B cell (primary cell): ENCODE measurements around the gene STAP1. TPM values are rescaled to one million over a fixed set of nuclear protein-coding genes. Genes with fewer than 3 reads are reported as not detected.
A peak's percentile ranks its signal among the peaks of the same experiment; 100 is the strongest.

ENCODE experiments used
- ATAC-seq: fragments of 200-7000 bp; cut with Tn5 transposase; one replicate; pipeline ENCODE4 v1.10.0; 2021; ENCODE audit warnings: low read depth, mild to moderate bottlenecking, moderate number of reproducible peaks, moderate library complexity
- CTCF ChIA-PET: fragments of 350-600 bp; sonication (Branson Sonifier 250); formaldehyde crosslinking; loops from one replicate; lab custom pipeline; 2021; ENCODE audit warnings: antibody characterized with exemption, inconsistent platforms; lab: Charles Lee
- POLR2A ChIA-PET: fragments of 350-600 bp; sonication (Branson Sonifier 250); formaldehyde crosslinking; loops from one replicate; lab custom pipeline; 2021; ENCODE audit warnings: antibody characterized with exemption; lab: Charles Lee
- DNase-seq: peaks from one replicate; pipeline ENCODE4 v3.0.0; 2013
- H2AFZ ChIP-seq: 2 replicates; pipeline ENCODE4 v1.6.1; 2012; ENCODE audit warnings: mild to moderate bottlenecking, low read depth, low read length; ENCODE audit not compliant: insufficient read depth, poor library complexity, severe bottlenecking
- H3K27ac ChIP-seq, 2 donors: 1 replicate in 1 of 2; 2 replicates in 1 of 2; pipeline ENCODE4 v1.5.1; 2012 to 2013; ENCODE audit warnings: low read length in 2 of 2, mild to moderate bottlenecking in 2 of 2, moderate library complexity in 1 of 2
- H3K27me3 ChIP-seq, 4 experiments: fragments of 200-600 bp in 1 of 4; sonication (generic) in 1 of 4; replicated peaks in 1 of 4; 1 replicate in 2 of 4; 2 replicates in 2 of 4; pipeline versions ENCODE4 v1.6.1 to v1.7.0; 2013 to 2016; ENCODE audit warnings: low read length in 3 of 4, mild to moderate bottlenecking in 2 of 4, mixed read lengths in 1 of 4, moderate library complexity in 1 of 4; ENCODE audit not compliant: insufficient read depth in 4 of 4, control insufficient read depth in 3 of 4; ENCODE audit errors: control extremely low read depth in 1 of 4
- H3K36me3 ChIP-seq, 2 experiments: replicated peaks in 1 of 2; 1 replicate in 1 of 2; 2 replicates in 1 of 2; pipeline versions ENCODE4 v1.6.1 to v1.7.1; 2013; ENCODE audit warnings: low read length in 1 of 2; ENCODE audit not compliant: insufficient read depth in 2 of 2, control insufficient read depth in 1 of 2; ENCODE audit errors: control extremely low read depth in 1 of 2, extremely low read depth in 1 of 2
- H3K4me1 ChIP-seq, 2 donors: fragments of 200-600 bp in 1 of 2; sonication (generic) in 1 of 2; 1 replicate in 1 of 2; 2 replicates in 1 of 2; pipeline versions ENCODE4 v1.5.1 to v1.6.1; 2013 to 2017; ENCODE audit warnings: low read length in 2 of 2; ENCODE audit not compliant: control insufficient read depth in 2 of 2, insufficient read depth in 2 of 2
- H3K4me2 ChIP-seq: replicated peaks from 2 replicates; pipeline ENCODE3; 2012; ENCODE audit warnings: mild to moderate bottlenecking, low read depth, low read length; ENCODE audit not compliant: poor library complexity, severe bottlenecking
- H3K4me3 ChIP-seq, 5 experiments: fragments of 200-600 bp in 1 of 5; sonication (generic) in 1 of 5; 1 replicate in 3 of 5; 2 replicates in 2 of 5; pipeline versions ENCODE4 v1.5.1 to v1.7.0; 2011 to 2016; ENCODE audit warnings: low read length in 4 of 5, mild to moderate bottlenecking in 4 of 5, low read depth in 2 of 5, control low read depth in 1 of 5, moderate library complexity in 1 of 5; ENCODE audit not compliant: insufficient read depth in 1 of 5; ENCODE audit errors: control extremely low read depth in 1 of 5, extremely low read depth in 1 of 5
- H3K79me2 ChIP-seq: fragments of 200-600 bp; sonication (generic); one replicate; pipeline ENCODE4 v1.6.0; 2016; ENCODE audit warnings: low read length; ENCODE audit not compliant: control insufficient read depth, insufficient read depth
- H3K9ac ChIP-seq: fragments of 200-600 bp; sonication (generic); 2 replicates; pipeline ENCODE4 v1.6.1; 2017; ENCODE audit warnings: mild to moderate bottlenecking, low read length, moderate library complexity
- H3K9me3 ChIP-seq, 3 donors: one replicate each; pipeline versions ENCODE4 v1.6.1 to v1.7.1; 2013; ENCODE audit warnings: low read length in 2 of 3; ENCODE audit not compliant: control insufficient read depth in 2 of 3, insufficient read depth in 1 of 3; ENCODE audit errors: control extremely low read depth in 1 of 3
- H4K20me1 ChIP-seq: 2 replicates; pipeline ENCODE4 v1.6.0; 2012; ENCODE audit warnings: mild to moderate bottlenecking, low read length; ENCODE audit not compliant: insufficient read depth, control insufficient read depth, poor library complexity, severe bottlenecking
- H3K27ac Mint-ChIP-seq: one replicate; pipeline ENCODE4 v1.8.0; 2021; ENCODE audit warnings: mixed read lengths
- H3K27me3 Mint-ChIP-seq: one replicate; pipeline ENCODE4 v1.8.0; 2021; ENCODE audit warnings: mixed read lengths
- H3K4me1 Mint-ChIP-seq: one replicate; pipeline ENCODE4 v1.8.0; 2021; ENCODE audit warnings: mixed read lengths
- H3K4me3 Mint-ChIP-seq: one replicate; pipeline ENCODE4 v1.8.0; 2021; ENCODE audit warnings: mixed read lengths
- H3K9me3 Mint-ChIP-seq: one replicate; pipeline ENCODE4 v1.8.0; 2022; ENCODE audit warnings: mixed read lengths; ENCODE audit not compliant: insufficient read depth
- EZH2 ChIP-seq: IDR thresholded peaks from 2 replicates; pipeline ENCODE4 v1.6.1; 2012; ENCODE audit warnings: borderline replicate concordance, low read depth, mild to moderate bottlenecking, moderate library complexity, low read length; ENCODE audit not compliant: insufficient read depth, poor library complexity, severe bottlenecking
- WGBS: methylation state at CpG from one replicate; pipeline ENCODE4 v1.1.5; 2013; ENCODE audit warnings: missing lambda C conversion rate; ENCODE audit not compliant: insufficient coverage; 5-methylcytosine and 5-hydroxymethylcytosine counted together
- intact Hi-C: fragments of 100-400 bp; cut with micrococcal nuclease; formaldehyde crosslinking; loops from one replicate; pipeline ENCODE4 v1.10.0; 2022
- polyA plus RNA-seq: library from polyadenylated mRNA; depleted of rRNA; stranded (reverse); fragments of >200 nt; gene quantifications from 2 replicates; pipeline ENCODE4 v1.2.3, GENCODE V29; 2012
- total RNA-seq, 2 donors: library from RNA; stranded (reverse); fragments of 120-200 nt in 1 of 2; gene quantifications; 1 replicate in 1 of 2; 2 replicates in 1 of 2; pipeline versions ENCODE4 v1.2.3 to v1.2.4, GENCODE V29; 2013 to 2022
- TF ChIP-seq, protein P1 (sequence below): fragments of 200-600 bp; IDR thresholded peaks from one replicate; pipeline ENCODE4 v1.8.0; 2022; ENCODE audit warnings: antibody characterized with exemption, mild to moderate bottlenecking

Gene STAP1
- total and polyA plus RNA-seq, 2 donors (not counting 1 experiment from before 2014, with no cell fraction given) = 52.6 to 63.0 TPM

DNA sequence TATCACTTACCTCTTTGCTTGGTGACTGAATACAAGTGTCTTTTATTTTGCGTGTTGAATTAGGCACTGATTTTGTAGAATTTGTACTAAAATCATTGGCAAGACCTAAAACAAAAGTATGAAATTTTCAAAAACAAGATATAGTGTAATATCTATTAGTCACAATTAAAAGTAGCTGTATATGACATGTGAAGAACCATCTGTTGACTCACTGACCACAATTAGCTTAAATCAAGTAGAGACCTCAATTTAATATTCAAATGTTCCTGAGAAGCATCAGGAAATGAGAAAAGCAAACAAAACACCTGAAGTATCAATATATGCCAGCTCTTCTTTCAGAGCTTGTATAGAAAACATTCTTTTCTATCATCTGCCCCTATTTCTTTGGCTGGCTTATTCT lies 18.7 kb upstream of the STAP1 start:
- TF ChIP-seq, protein P1, sequence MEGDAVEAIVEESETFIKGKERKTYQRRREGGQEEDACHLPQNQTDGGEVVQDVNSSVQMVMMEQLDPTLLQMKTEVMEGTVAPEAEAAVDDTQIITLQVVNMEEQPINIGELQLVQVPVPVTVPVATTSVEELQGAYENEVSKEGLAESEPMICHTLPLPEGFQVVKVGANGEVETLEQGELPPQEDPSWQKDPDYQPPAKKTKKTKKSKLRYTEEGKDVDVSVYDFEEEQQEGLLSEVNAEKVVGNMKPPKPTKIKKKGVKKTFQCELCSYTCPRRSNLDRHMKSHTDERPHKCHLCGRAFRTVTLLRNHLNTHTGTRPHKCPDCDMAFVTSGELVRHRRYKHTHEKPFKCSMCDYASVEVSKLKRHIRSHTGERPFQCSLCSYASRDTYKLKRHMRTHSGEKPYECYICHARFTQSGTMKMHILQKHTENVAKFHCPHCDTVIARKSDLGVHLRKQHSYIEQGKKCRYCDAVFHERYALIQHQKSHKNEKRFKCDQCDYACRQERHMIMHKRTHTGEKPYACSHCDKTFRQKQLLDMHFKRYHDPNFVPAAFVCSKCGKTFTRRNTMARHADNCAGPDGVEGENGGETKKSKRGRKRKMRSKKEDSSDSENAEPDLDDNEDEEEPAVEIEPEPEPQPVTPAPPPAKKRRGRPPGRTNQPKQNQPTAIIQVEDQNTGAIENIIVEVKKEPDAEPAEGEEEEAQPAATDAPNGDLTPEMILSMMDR = no peak
- no peak for TF ChIP-seq EZH2
- Mint-ChIP-seq H3K9me3 (no peaks in the 10 kb centered on the region), H3K4me1 (peaks cover 30% of the 10 kb centered on the region), H3K4me3 (no peak overlapping the region), H3K27ac (no peak overlapping the region), H3K27me3 (no peaks in the 10 kb centered on the region)
- Histone ChIP-seq H3K9ac (no peak overlapping the region), H2AFZ (no peak overlapping the region), H3K79me2 (peaks cover 39% of the 10 kb centered on the region), H4K20me1 (peaks cover 6% of the 10 kb centered on the region), H3K9me3 (no peaks in the 10 kb centered on the region), H3K27ac (no peak overlapping the region), H3K4me2 (no peak overlapping the region), H3K27me3 (no peaks in the 10 kb centered on the region), H3K4me1 (peaks cover 9 to 12% of the 10 kb centered on the region in 2 donors), H3K4me3 (no peak overlapping the region), H3K36me3 (peaks cover 11 to 64% of the 10 kb centered on the region in 2 experiments)
- intact Hi-C loops = no loop called here
- ATAC-seq = no peak
- CTCF ChIA-PET = no interaction called here
- no CpG with 5 or more reads among the region's 1 CpG for WGBS
- DNase-seq = no peak
- POLR2A ChIA-PET = no interaction called here

DNA sequence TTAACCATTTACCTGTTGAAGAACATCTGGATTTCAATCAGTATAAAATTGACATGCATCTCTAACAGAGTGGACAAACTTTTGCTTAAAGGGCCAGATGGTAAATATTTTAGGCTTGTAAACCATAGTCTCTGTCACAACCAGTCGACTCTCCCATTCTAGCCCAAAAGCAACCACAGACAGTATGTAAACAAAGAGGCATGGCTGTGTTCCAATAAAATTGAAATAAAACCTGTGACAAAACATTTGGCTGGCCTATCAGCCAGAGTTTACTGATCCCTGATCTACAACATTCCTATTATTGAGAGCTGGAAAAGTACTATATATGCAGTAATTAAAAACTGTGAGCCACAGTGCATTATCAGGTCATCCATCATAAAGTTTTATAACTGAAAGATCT lies 16.5 kb upstream of the STAP1 start:
- H3K36me3 ChIP-seq = peaks cover 11 to 47% of the 10 kb centered on the region in 2 experiments
- WGBS = no CpG with 5 or more reads among the region's 1 CpG
- DNase-seq (no peak), ATAC-seq (no peak)
- Mint-ChIP-seq H3K27ac (no peak overlapping the region), H3K4me1 (peaks cover 41% of the 10 kb centered on the region), H3K4me3 (no peak overlapping the region), H3K9me3 (no peaks in the 10 kb centered on the region), H3K27me3 (no peaks in the 10 kb centered on the region)
- no peaks in the 10 kb centered on the region for H3K9me3 ChIP-seq
- H3K4me3 ChIP-seq = no peak overlapping the region
- H3K4me1 ChIP-seq = peaks cover 9 to 16% of the 10 kb centered on the region in 2 donors
- intact Hi-C loops = no loop called here
- no peaks in the 10 kb centered on the region for H4K20me1 ChIP-seq
- H3K27me3 ChIP-seq = no peaks in the 10 kb centered on the region
- H3K9ac ChIP-seq = no peak overlapping the region
- peak overlapping the region in 1 of 2 donors; percentile 3 for H3K27ac ChIP-seq
- TF ChIP-seq, protein P1 = no peak
- no peak for TF ChIP-seq EZH2
- ChIA-PET CTCF (interaction anchor here (0.7 kb wide), 1 partner anchor 158 kb away, joined by 4 read pairs; the partner anchor contains the start of gene UBA6), POLR2A (no interaction called here)
- H3K79me2 ChIP-seq = peaks cover 40% of the 10 kb centered on the region
- no peak overlapping the region for H3K4me2 ChIP-seq
- H2AFZ ChIP-seq = no peak overlapping the region
